H1 (cell line): Measurements from ENCODE around the gene SLC13A3. TPM values are rescaled to one million over a fixed set of nuclear protein-coding genes. Genes with fewer than 3 reads are reported as not detected.

Source experiments
- RFX5 ChIP-seq: IDR thresholded peaks from 2 replicates; pipeline ENCODE4 v1.6.1; 2011; ENCODE audit warnings: low read depth, low read length, improper control_type of control experiment, borderline replicate concordance
- RNF2 ChIP-seq: fragments of 200-900, 300-1000 bp; sonication (generic); IDR thresholded peaks from 2 replicates; pipeline ENCODE4 v1.7.1; 2016; ENCODE audit warnings: borderline replicate concordance, low read depth, mild to moderate bottlenecking, antibody characterized with exemption, low read length; ENCODE audit not compliant: poor library complexity, severe bottlenecking; ENCODE audit errors: missing control alignments
- polyA plus RNA-seq, 7 experiments: library from polyadenylated mRNA; depleted of rRNA in 3 of 7; stranded (reverse) in 5 of 7; unstranded in 2 of 7; fragments of >200 nt in 5 of 7; fragments of 200-250 nt in 2 of 7; gene quantifications; 1 replicate in 5 of 7; 2 replicates in 1 of 7; 4 replicates in 1 of 7; pipeline versions ENCODE4 v1.2.1 to v1.2.3, GENCODE V29; 2011 to 2013; ENCODE audit warnings: missing spikeins in 2 of 7, mixed read lengths in 2 of 7
- total RNA-seq: library from RNA; stranded (reverse); fragmentation: NEBNext Ultra II Directional; extraction: Animal tissue kit (Norgen Biotek cat#: 25700); gene quantifications from 2 replicates; pipeline ENCODE4 v1.2.1, GENCODE V29; 2021

Gene SLC13A3
- total and polyA plus RNA-seq, 2 of the 8 experiments (the other 6 are each of a cell fraction or from before 2014, with no cell fraction given) = 9.4 to 12.6 TPM

GRCh38 chr20:46572153-46572552, 79.1 kb downstream of the SLC13A3 start (continued):
- TF ChIP-seq RNF2 (no peak), RFX5 (no peak)
